ENCODE measurements around the gene MECR.

Gene MECR

DNA sequence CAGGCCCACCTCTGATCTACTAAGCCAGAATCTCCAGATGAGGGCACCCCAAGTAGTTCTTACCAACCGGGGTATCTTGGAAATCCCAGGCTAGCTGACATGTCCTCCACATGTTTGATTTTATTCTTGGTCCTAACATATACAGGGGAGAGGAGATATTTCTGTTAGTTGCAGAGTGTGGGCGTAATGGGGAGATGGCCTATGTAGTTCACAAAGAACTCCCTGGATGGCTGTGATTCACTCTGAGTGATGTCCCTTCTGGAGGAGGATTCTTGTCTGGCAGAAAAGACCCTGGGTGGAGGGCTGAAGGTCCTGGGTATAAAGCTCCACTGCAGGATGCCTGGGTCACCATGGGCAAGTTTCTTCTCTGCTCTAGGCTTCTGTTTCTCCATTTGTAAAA, 13.1 kb downstream of the MECR start:
- intact Hi-C loops (cut with DNase I; ENCODE audit: low total_unique reads) = no loop called here
- no peak for DNase-seq
- no peak overlapping the region for H3K27ac ChIP-seq
- TF ChIP-seq, protein P1, sequence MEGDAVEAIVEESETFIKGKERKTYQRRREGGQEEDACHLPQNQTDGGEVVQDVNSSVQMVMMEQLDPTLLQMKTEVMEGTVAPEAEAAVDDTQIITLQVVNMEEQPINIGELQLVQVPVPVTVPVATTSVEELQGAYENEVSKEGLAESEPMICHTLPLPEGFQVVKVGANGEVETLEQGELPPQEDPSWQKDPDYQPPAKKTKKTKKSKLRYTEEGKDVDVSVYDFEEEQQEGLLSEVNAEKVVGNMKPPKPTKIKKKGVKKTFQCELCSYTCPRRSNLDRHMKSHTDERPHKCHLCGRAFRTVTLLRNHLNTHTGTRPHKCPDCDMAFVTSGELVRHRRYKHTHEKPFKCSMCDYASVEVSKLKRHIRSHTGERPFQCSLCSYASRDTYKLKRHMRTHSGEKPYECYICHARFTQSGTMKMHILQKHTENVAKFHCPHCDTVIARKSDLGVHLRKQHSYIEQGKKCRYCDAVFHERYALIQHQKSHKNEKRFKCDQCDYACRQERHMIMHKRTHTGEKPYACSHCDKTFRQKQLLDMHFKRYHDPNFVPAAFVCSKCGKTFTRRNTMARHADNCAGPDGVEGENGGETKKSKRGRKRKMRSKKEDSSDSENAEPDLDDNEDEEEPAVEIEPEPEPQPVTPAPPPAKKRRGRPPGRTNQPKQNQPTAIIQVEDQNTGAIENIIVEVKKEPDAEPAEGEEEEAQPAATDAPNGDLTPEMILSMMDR (IDR thresholded peaks at IDR 0.05) = no peak
- no peaks in the 10 kb centered on the region for H3K27me3 ChIP-seq
- peaks cover 18 to 67% (median 45%) of the 10 kb centered on the region in 3 donors for H3K36me3 ChIP-seq
- H3K4me1 ChIP-seq = no peaks in the 10 kb centered on the region
- no peak overlapping the region for H3K4me3 ChIP-seq
- no peaks in the 10 kb centered on the region for H3K9me3 ChIP-seq

DNA sequence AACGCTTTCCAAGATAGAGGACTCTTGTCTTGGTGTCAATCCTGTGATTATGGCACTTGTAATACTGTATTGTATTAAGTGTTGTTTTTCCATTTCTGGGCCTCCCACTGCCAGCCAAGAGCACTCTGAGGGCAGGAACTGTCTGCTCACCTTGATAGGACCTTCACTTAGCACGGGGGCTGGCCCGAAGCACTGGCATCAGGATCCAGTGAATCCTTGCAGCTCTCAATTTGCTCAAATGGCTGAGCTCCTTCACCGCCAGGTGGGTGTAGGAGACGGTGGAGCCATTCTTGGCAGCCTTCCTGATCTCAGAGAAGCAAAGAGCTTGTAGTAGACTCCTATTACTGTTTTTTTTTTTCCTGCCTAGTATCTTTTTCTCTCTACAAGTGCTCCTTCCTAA, 17.7 kb downstream of the MECR start:
- H3K4me3 ChIP-seq = no peak overlapping the region
- H3K27ac ChIP-seq = no peak overlapping the region
- H3K27me3 ChIP-seq = no peaks in the 10 kb centered on the region
- intact Hi-C loops (cut with DNase I; ENCODE audit: low total_unique reads) = no loop called here
- no peak for DNase-seq
- H3K9me3 ChIP-seq = no peaks in the 10 kb centered on the region
- H3K4me1 ChIP-seq = no peaks in the 10 kb centered on the region
- peaks cover 28 to 72% (median 56%) of the 10 kb centered on the region in 3 donors for H3K36me3 ChIP-seq
- TF ChIP-seq, protein P1 (IDR thresholded peaks at IDR 0.05) = no peak

DNA sequence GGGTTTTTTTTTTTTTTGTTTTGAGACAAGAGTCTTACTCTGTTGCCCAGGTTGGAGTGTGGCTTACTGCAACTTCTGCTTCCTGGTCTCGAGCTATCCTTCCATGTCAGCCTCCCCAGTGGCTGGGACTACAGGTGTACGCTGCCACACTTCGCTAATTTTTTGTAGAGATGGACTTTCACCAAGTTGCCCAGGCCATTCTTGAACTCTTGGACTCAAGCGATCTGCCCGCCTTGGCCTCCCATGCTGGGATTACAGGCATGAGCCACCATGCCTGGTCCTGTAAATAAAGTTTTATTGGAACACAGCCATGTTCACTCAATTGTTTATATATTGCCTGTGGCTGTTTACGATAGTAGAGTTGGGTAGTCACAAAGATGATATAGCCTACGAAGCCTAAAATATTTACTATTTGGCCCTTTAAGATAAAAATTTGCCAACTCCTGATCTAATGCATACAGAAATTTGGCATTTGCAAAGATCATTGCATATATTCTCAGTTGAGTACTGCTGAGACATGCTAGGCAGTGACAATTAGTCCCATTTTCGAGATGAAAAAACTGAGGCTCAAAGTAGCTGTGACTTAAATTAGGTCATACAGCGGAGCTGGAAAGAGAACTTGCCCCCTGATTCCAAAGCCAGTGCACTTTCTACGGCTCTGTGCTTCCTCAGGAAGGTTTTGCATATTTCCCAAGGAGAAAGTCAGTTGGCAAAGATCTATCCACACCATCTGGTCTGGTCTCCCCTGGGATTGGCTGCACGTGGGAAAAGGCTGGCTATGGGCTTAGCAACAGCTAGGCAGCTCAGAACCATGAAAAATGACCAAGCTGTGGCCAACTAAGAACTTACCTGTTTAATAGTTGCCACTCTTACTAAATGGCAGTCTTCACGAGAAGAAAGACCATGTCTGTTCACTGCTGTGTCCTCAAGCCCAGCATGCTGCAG, 19.4 kb downstream of the MECR start:
- no peak overlapping the region for H3K27ac ChIP-seq
- intact Hi-C loops (cut with DNase I; ENCODE audit: low total_unique reads) = no loop called here
- no peak for DNase-seq

DNA sequence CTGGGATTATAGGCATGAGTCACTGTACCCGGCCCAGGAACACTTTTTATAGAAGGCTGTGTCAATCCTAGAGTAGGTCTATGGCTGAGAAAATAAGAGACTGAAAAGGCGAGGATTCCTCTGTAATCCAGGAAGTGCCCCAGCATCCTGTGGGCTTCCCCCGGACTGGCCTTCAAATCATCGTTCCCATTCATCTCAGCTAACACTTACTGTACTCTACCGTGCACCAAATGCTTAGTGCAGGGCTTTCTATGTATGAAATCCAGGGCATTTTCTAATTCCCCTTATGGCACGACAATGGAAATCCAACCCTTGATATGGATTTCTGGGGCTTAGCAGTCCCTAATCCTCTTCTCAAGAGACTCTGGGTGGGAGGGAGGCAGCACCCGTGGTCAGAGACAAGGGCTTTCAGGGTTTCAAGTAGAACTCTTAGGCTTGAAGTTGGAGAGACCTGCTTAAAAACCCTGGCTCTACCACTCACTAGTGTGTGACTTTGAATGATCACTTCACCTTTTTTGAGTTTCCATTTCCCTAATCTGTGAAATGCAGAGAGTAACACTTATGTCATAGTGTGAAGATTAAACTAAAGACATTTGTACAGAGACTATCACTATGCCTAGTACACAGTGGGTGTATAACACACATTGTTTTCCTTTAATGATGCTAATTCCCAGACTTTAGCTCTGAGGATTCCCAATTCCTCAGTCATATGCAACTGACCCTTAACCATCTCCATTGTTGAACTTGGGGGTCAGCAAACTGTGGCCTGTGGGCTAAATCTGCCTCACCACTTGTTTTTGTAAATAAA, 20.3 kb downstream of the MECR start:
- no peaks in the 10 kb centered on the region for H3K9me3 ChIP-seq
- DNase-seq = no peak
- TF ChIP-seq, protein P1 (IDR thresholded peaks at IDR 0.05) = no peak
- peaks cover 19 to 71% (median 60%) of the 10 kb centered on the region in 3 donors for H3K36me3 ChIP-seq
- no peak overlapping the region for H3K27ac ChIP-seq
- intact Hi-C loops (cut with DNase I; ENCODE audit: low total_unique reads) = no loop called here
- no peaks in the 10 kb centered on the region for H3K4me1 ChIP-seq
- no peak overlapping the region for H3K4me3 ChIP-seq
- no peaks in the 10 kb centered on the region for H3K27me3 ChIP-seq

More for the DNA sequence above, 19.4 kb downstream of the MECR start:
- Histone ChIP-seq H3K9me3 (no peaks in the 10 kb centered on the region), H3K4me3 (no peak overlapping the region), H3K27me3 (no peaks in the 10 kb centered on the region), H3K36me3 (peaks cover 28 to 71% (median 60%) of the 10 kb centered on the region in 3 donors), H3K4me1 (no peaks in the 10 kb centered on the region)
- TF ChIP-seq, protein P1 (IDR thresholded peaks at IDR 0.05) = no peak

DNA sequence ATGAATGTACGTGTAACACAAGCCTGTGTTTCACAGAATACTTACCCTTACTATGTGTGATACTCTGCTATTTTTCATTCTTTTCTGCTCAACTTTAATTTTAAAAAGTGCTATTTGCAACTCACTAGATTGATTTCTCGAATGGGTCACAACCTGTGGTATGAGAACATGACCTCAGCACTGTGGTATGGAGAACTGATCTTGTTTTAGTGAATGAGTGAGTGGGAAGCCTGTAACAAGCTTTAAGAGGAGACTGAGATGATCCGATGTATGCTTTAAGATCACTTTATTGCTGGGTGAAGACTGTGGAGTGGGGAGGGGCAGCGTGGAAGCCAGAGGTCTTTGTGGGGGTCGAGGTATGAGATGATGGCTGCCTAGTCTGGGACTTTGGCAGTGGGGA, 21.6 kb downstream of the MECR start:
- no peaks in the 10 kb centered on the region for H3K27me3 ChIP-seq
- no peak overlapping the region for H3K4me3 ChIP-seq
- TF ChIP-seq, protein P1 (IDR thresholded peaks at IDR 0.05) = no peak
- H3K4me1 ChIP-seq = no peaks in the 10 kb centered on the region
- H3K27ac ChIP-seq = no peak overlapping the region
- DNase-seq = no peak
- intact Hi-C loops (cut with DNase I; ENCODE audit: low total_unique reads) = loop anchor here (5.0 to 10.0 kb wide), 2 partner anchors 174 to 422 kb away; no protein-coding TSS in a partner anchor
- peaks cover 9 to 77% (median 61%) of the 10 kb centered on the region in 3 donors for H3K36me3 ChIP-seq
- no peaks in the 10 kb centered on the region for H3K9me3 ChIP-seq

All from tibial artery (tissue), 4 donors.